Heart left ventricle (tissue), 16 donors: Measurements from ENCODE around the gene SIGLEC9. TPM values are rescaled to one million over a fixed set of nuclear protein-coding genes. Genes with fewer than 3 reads are reported as not detected.

Source experiments
- ATAC-seq, 4 donors: fragments of 200-7000 bp; cut with Tn5 transposase; one replicate each; pipeline ENCODE4 v1.9.1; 2020 to 2022; ENCODE audit warnings: moderate library complexity in 4 of 4, mild to moderate bottlenecking in 3 of 4, moderate number of reproducible peaks in 1 of 4
- DNase-seq, 5 donors: peaks; one replicate each; pipeline ENCODE4 v3.0.0-alpha.2; 2020
- H3K27ac ChIP-seq, 12 donors: fragments of 200-600 bp; sonication (generic) in 4 of 12; one replicate each; pipeline versions ENCODE4 v1.5.0 to v1.8.0; 2016 to 2022; ENCODE audit warnings: mild to moderate bottlenecking in 2 of 12
- H3K27me3 ChIP-seq, 9 donors: fragments of 200-600 bp; sonication (generic) in 2 of 9; one replicate each; pipeline versions ENCODE4 v1.5.1 to v1.8.0; 2016 to 2022; ENCODE audit warnings: mild to moderate bottlenecking in 3 of 9
- H3K36me3 ChIP-seq, 9 donors: fragments of 200-600 bp; sonication (generic) in 2 of 9; one replicate each; pipeline versions ENCODE4 v1.5.0 to v1.8.0; 2018 to 2022; ENCODE audit warnings: mild to moderate bottlenecking in 2 of 9
- H3K4me1 ChIP-seq, 12 donors: fragments of 200-600 bp; sonication (generic) in 4 of 12; one replicate each; pipeline versions ENCODE4 v1.5.0 to v1.8.0; 2016 to 2022; ENCODE audit warnings: mild to moderate bottlenecking in 3 of 12
- H3K4me3 ChIP-seq, 12 donors: fragments of 200-600 bp; sonication (generic) in 4 of 12; one replicate each; pipeline versions ENCODE4 v1.5.0 to v1.8.0; 2017 to 2022; ENCODE audit warnings: mild to moderate bottlenecking in 9 of 12, moderate library complexity in 4 of 12
- H3K9me3 ChIP-seq, 12 donors: fragments of 200-600 bp; sonication (generic) in 4 of 12; one replicate each; pipeline versions ENCODE4 v1.5.0 to v1.8.0; 2016 to 2022; ENCODE audit warnings: mild to moderate bottlenecking in 1 of 12
- CTCF ChIP-seq, 12 donors: fragments of 200-600 bp; sonication (generic) in 4 of 12; IDR thresholded peaks; one replicate each; pipeline versions ENCODE4 v1.5.0 to v1.8.0; 2018 to 2022; ENCODE audit warnings: antibody characterized with exemption in 12 of 12, mild to moderate bottlenecking in 5 of 12
- POLR2A ChIP-seq, 2 donors: fragments of 450-650 bp; IDR thresholded peaks; one replicate each; pipeline ENCODE4 v1.6.1; 2017; ENCODE audit warnings: antibody characterized with exemption in 2 of 2, mild to moderate bottlenecking in 2 of 2, moderate library complexity in 2 of 2
- WGBS, 4 donors: extraction: QIAGEN DNeasy Blood & Tissue Kit in 2 of 4; methylation state at CpG; one replicate each; pipeline versions ENCODE4 v1.1.5 to v1.1.7; 2013 to 2018; 5-methylcytosine and 5-hydroxymethylcytosine counted together
- intact Hi-C, 10 donors: fragments of 100-400 bp; cut with DNase I; formaldehyde crosslinking; loops; one replicate each; pipeline versions ENCODE4 v1.11.1 to v1.14.2; 2022
- polyA plus RNA-seq, 2 donors: library from polyadenylated mRNA; stranded (reverse); fragments of 200-250 nt; gene quantifications; one replicate each; pipeline ENCODE4 v1.2.3, GENCODE V29; 2013
- total RNA-seq, 9 donors: library from RNA; depleted of rRNA in 2 of 9; stranded (reverse); fragments of >200 nt in 2 of 9; fragmentation: NEBNext Ultra II Directional in 3 of 9; extraction: Animal tissue kit (Norgen Biotek cat#: 25700) in 3 of 9; gene quantifications; one replicate each; pipeline versions ENCODE4 v1.1.0 to v1.2.4, GENCODE V29; 2016 to 2023
- donor health status: ischemic (EF 13 %, LVEDD 7.1; RV severe dilation, severe dysfunction).
- donor health status: healthy with polysubstance abuse.
- donor health status: DM: no; HTN: yes; CAD: no.
- donor health status: DM: no; HTN: no; CAD: no.
- donor health status: ischemic (EF 25% LVEDD 6.9; RV normal size, moderate dysfunction).
- donor health status: ischemic (EF 25% LVEDD 5.7; RV mildly dilated, moderate dysfunction).
- donor health status: healthy.
- donor health status: DM: yes; HTN: yes; CAD: no.
- donor health status: ischemic (EF 35%, LVEDD 5.7; RV mildly dilated, moderate dysfunction).
- donor health status: nonischemic (EF 11% LVEDD 7.7; RV severe dilation, severe dysfunction).
- donor health status: DM: yes; HTN: yes; CAD: no.
- donor health status: PGD.
- donor health status: ischemic (EF 29% LVEDD 5.4; RV normal size, mild dysfunction).
- donor health status: nonischemic (EF 23%, LVEDD 6.1; RV moderate dilation, normal function).

SIGLEC9 gene
- total and polyA plus RNA-seq, 11 donors = 0.27 to 18.5 (median 1.7) TPM

- Histone ChIP-seq H3K27ac (peak overlapping the region in 10 of 12 donors; percentile 9 to 86 (median 44)), H3K36me3 (peaks cover 0 to 6% (median 0%) of the 10 kb centered on the region in 9 donors), H3K27me3 (peaks cover 0 to 8% (median 0%) of the 10 kb centered on the region in 9 donors), H3K9me3 (no peaks in the 10 kb centered on the region), H3K4me3 (peak overlapping the region in 3 of 12 donors; percentile 6 to 32 (median 9)), H3K4me1 (peaks cover 0 to 89% (median 4%) of the 10 kb centered on the region in 12 donors)
- peak; percentile 57 to 80 (median 64) for ATAC-seq
- WGBS, 4 donors = 38 to 51% (median 42%) methylated on average over 24 of the region's 24 CpGs
- DNase-seq = peak in 4 of 5 donors; percentile 57 to 74 (median 67)
- intact Hi-C loops = no loop called here
- TF ChIP-seq POLR2A (IDR thresholded peaks at IDR 0.05) = no peak
- peak in 2 of 12 donors; percentile 13 to 36 for TF ChIP-seq CTCF (IDR thresholded peaks at IDR 0.05)
Measured at GRCh38 chr19:51131780-51132680, 7.3 kb downstream of the SIGLEC9 start.

GRCh38 chr19:51135004-51135403 lies 10.3 kb downstream of the SIGLEC9 start:
- intact Hi-C loops = no loop called here

GRCh38 chr19:51135986-51136762 lies 11.5 kb downstream of the SIGLEC9 start:
- ATAC-seq (no peak), DNase-seq (no peak)
- Histone ChIP-seq H3K36me3 (no peaks in the 10 kb centered on the region), H3K27ac (peak overlapping the region in 3 of 12 donors; percentile 14 to 95 (median 69)), H3K4me3 (no peak overlapping the region), H3K9me3 (no peaks in the 10 kb centered on the region), H3K4me1 (peaks cover 0 to 87% (median 5%) of the 10 kb centered on the region in 12 donors), H3K27me3 (peaks cover 0 to 40% (median 0%) of the 10 kb centered on the region in 9 donors)
- intact Hi-C loops = no loop called here
- TF ChIP-seq CTCF (IDR thresholded peaks at IDR 0.05) (no peak), POLR2A (IDR thresholded peaks at IDR 0.05) (no peak)
- WGBS, 4 donors = 80 to 84% (median 82%) methylated on average over 8 of the region's 8 CpGs

More at GRCh38 chr19:51135004-51135403, 10.3 kb downstream of the SIGLEC9 start:
- Histone ChIP-seq H3K4me3 (no peak overlapping the region), H3K4me1 (peaks cover 0 to 87% (median 5%) of the 10 kb centered on the region in 12 donors), H3K36me3 (no peaks in the 10 kb centered on the region), H3K27me3 (peaks cover 0 to 34% (median 0%) of the 10 kb centered on the region in 9 donors), H3K9me3 (no peaks in the 10 kb centered on the region), H3K27ac (peak overlapping the region in 1 of 12 donors; percentile 95)
- ATAC-seq (no peak), DNase-seq (no peak)
- 76 to 80% (median 78%) methylated on average over 5 of the region's 5 CpGs for WGBS, 4 donors
- TF ChIP-seq CTCF (IDR thresholded peaks at IDR 0.05) (no peak), POLR2A (IDR thresholded peaks at IDR 0.05) (no peak)
